ENCODE results near the gene KANTR. TPM values are rescaled to one million over a fixed set of nuclear protein-coding genes. Genes with fewer than 3 reads are reported as not detected.

Gene KANTR
- total RNA-seq, 2 experiments from 2014 or later, result 26.2 to 28.3 TPM

- no peak for TF ChIP-seq EZH2phosphoT487 (IDR thresholded peaks at IDR 0.05; ENCODE audit: borderline replicate concordance, low read depth, low read length)
- TF ChIP-seq CTCF (conservative IDR thresholded peaks at IDR 0.05; ENCODE audit: low read length), result no peak
- ChIA-PET POLR2A (interaction anchor here (0.6 kb wide), 1 partner anchor 14 kb away, joined by 3 read pairs; no protein-coding TSS in a partner anchor), CTCF (ENCODE audit: unreplicated experiment) (no interaction called here)
- H3K4me2 ChIP-seq (ENCODE audit: low read length), result no peak overlapping the region
- H3K36me3 ChIP-seq (ENCODE audit: insufficient read depth, low read length), result no peaks in the 10 kb centered on the region
- H4K20me1 ChIP-seq (ENCODE audit: insufficient read depth, low read length), result no peaks in the 10 kb centered on the region
- BruUV-seq (replicated peaks), result no TSS peak
- no peaks in the 10 kb centered on the region for H3K9me2 ChIP-seq (ENCODE audit: insufficient read depth, low read length)
- H3K9me3 ChIP-seq (ENCODE audit: low read length), result 0 out of 2 replicates have a peak, but pooled peaks cover 3% of the 10 kb centered on the region
- H2AFZ ChIP-seq (ENCODE audit: low read length), result no peak overlapping the region
- DNase-seq (ENCODE audit: low spot score), result no peak
- no peaks in the 10 kb centered on the region for H3K79me2 ChIP-seq (ENCODE audit: insufficient read depth, low read depth, low read length)
- H3K4me1 ChIP-seq (ENCODE audit: insufficient read depth, low read length, poor library complexity, severe bottlenecking), result peaks cover 17% of the 10 kb centered on the region
- no peak overlapping the region for H3K4me3 ChIP-seq (ENCODE audit: low read depth, low read length, poor library complexity, severe bottlenecking)
- intact Hi-C loops (cut with micrococcal nuclease; ENCODE audit: unreplicated experiment), result no loop called here
- H3K27ac ChIP-seq (ENCODE audit: low read depth, low read length, poor library complexity, severe bottlenecking), result no peak overlapping the region
These were observed 77.4 kb downstream of the KANTR start for GRCh38 chrX:53171356-53171755.

Small RNA genes within 50 kb of the gene (small RNA-seq; reads per million reads assigned to genes)
- gene AL139396.1, result not detected
- not detected for gene AL591212.2

Other genes starting within 250 kb of the KANTR start
- not detected in 2 replicates for gene XAGE3, start 226.1 kb upstream of the KANTR start, total RNA-seq (2014; rRNA removed; shearing (Covaris generic))
- not detected in 2 replicates for gene XAGE3, start 226.1 kb upstream of the KANTR start, total RNA-seq (2022)
- gene FAM156B, start 196.8 kb upstream of the KANTR start, total RNA-seq (2014; rRNA removed; shearing (Covaris generic)), result 27.4 and 38.6 TPM in 2 replicates
- 12.5 and 12.6 TPM in 2 replicates for gene FAM156B, start 196.8 kb upstream of the KANTR start, total RNA-seq (2022)
- 8.8 and 13.8 TPM in 2 replicates for gene FAM156A, start 135.6 kb upstream of the KANTR start, total RNA-seq (2014; rRNA removed; shearing (Covaris generic))
- gene FAM156A, start 135.6 kb upstream of the KANTR start, total RNA-seq (2022), result 19.7 and 22.6 TPM in 2 replicates
- 5.4 and 6.2 TPM in 2 replicates for gene GPR173, start 45.4 kb upstream of the KANTR start, total RNA-seq (2014; rRNA removed; shearing (Covaris generic))
- gene GPR173, start 45.4 kb upstream of the KANTR start, total RNA-seq (2022), result 8.7 and 10.1 TPM in 2 replicates
- gene TSPYL2, start 11.8 kb upstream of the KANTR start, total RNA-seq (2014; rRNA removed; shearing (Covaris generic)), result 22.0 and 23.5 TPM in 2 replicates
- gene TSPYL2, start 11.8 kb upstream of the KANTR start, total RNA-seq (2022), result 21.7 and 24.6 TPM in 2 replicates
- 54.8 and 58.9 TPM in 2 replicates for gene KDM5C, start 131.1 kb downstream of the KANTR start, total RNA-seq (2014; rRNA removed; shearing (Covaris generic))
- 88.0 and 90.5 TPM in 2 replicates for gene KDM5C, start 131.1 kb downstream of the KANTR start, total RNA-seq (2022)
- gene IQSEC2, start 187.4 kb downstream of the KANTR start, total RNA-seq (2014; rRNA removed; shearing (Covaris generic)), result not detected in 2 replicates
- gene IQSEC2, start 187.4 kb downstream of the KANTR start, total RNA-seq (2022), result not detected in 2 replicates